NCI-H69 (cell line): Measurements from ENCODE around the gene CHKB.
"Not testable (repeated sequence)": the region's sequence is repeated elsewhere in the genome, so short reads cannot be mapped to it uniquely, and the experiment has no call there.

ENCODE experiments used
- DNase-seq: peaks from one replicate; lab custom pipeline; 2025; lab: John Stamatoyannopoulos, UW

Gene CHKB, protein sequence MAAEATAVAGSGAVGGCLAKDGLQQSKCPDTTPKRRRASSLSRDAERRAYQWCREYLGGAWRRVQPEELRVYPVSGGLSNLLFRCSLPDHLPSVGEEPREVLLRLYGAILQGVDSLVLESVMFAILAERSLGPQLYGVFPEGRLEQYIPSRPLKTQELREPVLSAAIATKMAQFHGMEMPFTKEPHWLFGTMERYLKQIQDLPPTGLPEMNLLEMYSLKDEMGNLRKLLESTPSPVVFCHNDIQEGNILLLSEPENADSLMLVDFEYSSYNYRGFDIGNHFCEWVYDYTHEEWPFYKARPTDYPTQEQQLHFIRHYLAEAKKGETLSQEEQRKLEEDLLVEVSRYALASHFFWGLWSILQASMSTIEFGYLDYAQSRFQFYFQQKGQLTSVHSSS

DNA sequence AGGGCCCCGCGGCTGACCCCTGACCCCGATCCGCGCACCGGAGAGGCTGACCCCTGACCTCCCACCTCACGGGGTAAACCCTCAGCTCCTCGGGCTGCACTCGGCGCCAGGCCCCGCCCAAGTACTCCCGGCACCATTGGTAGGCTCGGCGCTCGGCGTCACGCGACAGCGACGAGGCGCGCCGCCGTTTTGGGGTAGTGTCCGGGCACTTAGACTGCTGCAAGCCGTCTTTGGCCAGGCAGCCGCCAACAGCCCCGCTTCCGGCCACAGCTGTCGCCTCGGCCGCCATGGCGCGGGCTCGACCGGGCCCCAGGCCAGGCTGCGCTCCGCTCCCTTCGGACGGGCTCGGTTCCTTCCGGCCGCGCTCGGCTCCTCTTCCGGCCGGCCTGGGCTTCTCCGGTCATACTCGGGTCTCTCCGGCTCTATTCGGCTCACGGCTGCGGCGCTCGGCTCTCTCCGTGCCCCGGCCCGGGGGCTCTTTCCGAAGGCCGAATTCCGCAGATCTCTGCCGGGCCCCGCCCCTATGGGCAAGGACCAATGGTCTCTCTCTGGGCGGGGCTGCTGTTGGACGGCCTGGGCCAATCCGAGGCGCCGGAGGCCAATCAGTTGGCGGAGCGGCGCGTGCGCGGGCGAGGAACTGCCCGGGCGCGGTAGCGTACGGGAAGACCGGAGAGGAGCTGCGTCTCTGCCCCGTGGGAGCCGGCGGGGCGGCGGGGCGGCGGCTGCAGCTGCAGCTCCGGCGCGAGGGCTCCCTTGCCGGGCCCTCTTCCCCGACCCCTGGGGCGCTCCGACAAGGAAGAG lies at the start of gene CHKB:
TSS of gene CHKB (minus strand) at position 357 of the 801 bp plus-strand sequence. CDS start at position 289, 68 bp downstream.
- peak; percentile 99 for DNase-seq

DNA sequence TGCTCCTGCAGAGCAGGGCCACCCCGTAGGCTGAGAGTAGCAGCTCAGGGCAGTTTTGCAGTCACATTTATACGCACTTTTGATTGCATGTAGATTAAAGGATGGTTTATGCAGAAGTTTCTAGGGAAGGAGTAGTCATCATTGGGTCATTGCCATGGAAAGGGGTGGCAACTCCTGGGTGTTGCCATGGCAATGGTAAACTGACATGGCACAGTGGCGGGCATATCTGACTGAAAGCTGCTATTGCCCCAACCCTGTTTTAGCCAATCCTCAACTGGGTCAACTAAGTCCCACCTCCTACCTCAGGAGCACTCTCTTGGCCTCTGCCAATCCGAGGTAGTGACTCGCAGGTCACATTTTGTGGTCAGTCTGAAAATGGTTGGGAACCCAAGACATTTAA lies 47.7 kb upstream of the CHKB start:
- no peak for DNase-seq

DNA sequence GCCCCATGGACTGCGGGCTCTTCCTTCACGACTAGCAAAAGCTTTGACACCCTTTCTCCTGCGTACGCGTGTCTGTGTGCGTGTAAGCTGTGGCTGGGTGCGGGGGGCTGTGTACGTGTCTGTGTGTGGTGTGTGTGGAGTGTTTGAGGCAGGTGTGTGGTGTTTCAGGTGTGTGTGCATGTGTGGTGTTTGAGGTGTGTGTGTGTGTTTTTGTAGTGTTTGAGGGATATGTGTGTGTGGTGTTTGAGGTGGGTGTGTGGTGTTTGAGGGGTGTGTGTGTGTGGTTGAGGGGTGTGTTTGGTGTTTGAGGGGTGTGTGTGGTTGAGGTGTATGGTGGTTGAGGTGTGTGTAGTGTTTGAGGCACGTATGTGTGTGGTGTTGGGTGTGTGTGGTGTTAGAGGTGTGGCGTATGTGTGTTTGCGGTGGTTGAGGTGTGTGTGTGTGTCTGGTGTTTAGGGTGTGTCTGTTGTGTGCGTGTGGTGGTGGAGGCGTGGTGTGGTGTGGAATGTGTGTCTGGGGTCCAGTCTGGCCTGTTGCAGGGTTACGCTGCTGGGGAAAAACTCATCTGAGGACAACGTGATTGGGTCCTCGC lies 46.0 kb upstream of the CHKB start:
- no peak for DNase-seq

DNA sequence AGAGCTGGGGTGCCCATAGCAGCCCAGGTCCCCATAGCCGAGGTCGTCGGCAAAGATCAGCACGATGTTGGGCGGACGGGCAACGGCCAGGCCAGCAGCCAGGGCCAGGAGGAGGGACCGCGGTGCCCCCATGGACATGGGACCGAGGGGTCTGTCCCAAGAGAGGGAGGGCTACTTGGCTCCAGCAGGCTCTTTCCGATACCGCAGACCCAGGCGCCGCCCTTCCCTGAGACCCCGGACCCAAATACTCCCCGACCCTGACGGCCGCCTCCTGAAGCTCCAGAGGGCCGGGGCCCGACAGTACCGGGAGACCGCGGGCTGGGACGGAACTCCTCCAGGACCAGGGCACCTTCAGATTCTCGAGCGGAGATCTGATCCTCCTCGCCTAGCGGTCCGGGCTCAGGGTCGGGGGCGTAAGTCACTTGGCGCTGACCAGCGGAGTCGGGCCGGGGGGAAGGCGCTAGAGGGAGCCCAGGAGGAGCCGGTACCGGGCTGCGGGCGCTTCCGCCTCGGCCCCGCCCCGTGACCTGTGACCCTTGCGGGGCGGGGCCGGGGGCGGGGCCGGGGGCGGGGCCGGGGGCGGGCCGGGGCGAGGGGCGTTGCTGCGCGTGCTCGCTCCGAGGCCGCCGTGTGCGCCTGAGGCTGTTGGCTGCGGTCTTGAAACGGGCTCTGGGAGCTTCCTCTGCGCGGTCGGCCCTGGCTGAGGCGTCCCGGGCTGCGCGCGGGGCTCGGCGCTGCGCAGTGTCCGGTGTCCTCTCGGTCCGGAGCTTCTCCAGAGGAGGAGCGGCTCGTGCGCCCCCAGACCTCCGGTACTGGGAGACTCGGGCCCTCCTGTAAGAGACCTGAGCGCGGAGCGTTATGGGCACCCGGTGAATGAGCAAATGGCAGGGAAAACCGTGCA lies 45.2 kb upstream of the CHKB start, which contains the start of gene ARSA:
TSS of gene ARSA (minus strand) at position 511 of the 901 bp plus-strand sequence. CDS start at position 138, 373 bp downstream.
- peak; percentile 89 for DNase-seq

DNA sequence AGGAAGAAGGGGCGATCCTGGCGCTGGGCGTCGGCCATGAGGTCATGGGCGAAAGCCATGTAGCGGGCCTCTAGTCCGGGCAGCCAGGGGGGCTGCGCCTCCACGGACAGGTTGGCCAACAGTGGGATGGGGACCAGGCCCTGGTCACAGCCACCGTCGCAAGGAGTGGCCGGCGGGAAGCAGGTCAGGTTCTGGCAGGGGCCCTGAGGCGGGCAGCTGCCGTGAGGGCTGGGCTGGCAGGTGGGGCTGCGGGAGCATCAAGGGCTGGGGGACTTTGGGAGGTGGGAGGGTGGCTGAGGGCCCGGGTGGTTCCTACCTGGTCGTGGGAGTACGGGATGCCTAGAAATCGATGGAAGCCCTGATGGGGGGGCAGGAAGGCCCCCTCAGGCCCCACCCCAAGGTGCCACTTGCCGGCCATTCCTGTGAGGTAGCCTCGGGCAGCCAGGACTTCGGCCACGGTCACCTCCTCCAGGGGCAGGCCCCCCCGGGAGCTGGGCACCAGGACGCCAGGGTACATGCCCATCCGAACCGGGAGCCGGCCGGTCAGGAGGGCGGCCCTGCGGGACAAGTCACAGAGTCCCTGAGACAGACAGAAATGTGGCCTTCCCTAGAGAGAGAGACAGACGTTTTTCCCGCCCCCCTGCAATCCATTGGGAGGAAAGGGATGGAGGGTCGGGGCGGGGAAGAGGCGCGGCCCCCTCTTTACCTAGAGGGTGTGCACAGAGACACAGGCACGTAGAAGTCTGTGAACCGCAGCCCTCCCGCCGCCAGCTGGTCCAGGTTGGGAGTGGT lies 44.4 kb upstream of the CHKB start:
- peak; percentile 34 for DNase-seq

DNA sequence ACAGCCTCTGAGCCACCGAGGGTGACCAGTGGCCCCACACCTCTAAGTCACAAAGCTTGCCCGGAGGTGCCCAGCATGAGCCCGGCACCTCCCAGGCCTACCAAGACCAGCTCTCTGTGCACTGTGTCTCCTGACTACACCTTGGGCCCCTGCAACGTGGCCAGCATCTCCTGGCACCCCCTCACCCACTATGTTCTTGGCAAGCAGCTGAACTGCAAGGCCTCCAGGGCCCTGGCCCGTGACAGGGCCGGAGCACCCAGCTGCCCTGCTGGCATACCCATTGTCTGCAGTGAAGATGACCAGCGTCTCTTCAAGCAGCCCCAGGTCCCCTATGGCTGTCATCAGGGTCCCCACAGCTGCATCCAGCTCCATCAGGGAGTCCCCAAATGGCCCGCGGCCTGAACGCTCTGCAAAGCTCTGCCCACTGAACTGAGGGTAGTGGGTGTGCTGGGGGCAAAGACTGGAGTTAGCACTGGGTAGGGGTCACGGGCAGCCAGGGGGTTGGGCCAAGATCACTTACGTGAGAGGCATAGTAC lies 43.7 kb upstream of the CHKB start:
- DNase-seq: no peak

DNA sequence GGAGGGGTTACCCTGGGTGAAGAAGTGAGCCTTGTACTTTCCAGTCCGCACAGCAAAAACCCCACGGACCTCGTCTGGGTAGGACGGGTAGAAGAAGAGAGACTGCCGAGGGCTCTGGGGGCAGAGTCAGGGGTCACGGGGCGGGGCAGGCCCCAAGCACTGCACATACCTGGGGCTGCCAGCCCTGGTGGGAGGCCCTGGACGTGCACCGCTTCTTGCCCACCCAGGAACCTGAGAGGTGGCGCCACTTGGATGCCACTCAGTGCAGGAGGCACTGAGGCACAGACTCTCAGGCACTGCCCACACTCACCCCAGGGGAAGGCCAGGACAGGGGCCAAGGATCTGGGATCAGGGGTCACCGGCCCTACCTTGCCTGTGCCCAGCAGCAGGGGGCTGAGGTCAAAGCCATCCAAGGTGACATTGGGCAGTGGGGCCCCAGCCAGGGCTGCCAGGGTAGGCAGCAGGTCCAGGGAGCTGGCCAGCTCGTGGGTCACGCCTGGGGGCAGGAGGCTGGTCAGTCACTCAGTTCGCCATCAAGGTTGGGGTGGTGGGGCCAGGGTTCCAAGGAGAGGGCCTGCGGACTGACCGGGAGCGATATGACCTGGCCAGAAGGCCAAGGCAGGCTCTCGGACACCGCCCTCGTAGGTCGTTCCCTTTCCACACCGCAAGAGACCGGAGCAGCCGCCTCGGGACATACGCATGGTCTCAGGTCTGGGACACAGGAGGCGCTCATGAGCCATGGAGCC lies 43.1 kb upstream of the CHKB start:
- no peak for DNase-seq

DNA sequence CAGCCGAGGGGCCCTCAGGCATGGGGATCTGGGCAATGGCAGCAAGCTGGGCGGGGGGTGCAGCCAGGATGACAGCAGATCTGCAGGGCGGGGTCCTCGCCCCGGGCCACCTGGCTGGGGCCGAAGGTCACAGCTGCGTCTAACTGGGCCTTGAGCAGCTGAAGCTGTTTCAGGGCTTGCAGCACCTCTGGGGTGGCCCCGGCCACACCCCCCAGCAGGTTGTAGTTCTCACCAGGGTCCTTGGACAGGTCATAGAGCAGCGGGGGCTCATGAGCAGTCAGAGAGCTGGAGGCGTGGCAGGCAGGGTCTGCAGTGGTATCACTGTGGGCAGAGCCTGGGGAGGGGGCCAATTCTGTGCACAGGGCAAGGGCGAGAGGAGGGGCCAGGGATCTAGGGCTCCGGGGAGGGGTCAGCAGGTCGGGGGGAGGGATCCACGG lies 42.5 kb upstream of the CHKB start:
- DNase-seq: peak; percentile 24

DNA sequence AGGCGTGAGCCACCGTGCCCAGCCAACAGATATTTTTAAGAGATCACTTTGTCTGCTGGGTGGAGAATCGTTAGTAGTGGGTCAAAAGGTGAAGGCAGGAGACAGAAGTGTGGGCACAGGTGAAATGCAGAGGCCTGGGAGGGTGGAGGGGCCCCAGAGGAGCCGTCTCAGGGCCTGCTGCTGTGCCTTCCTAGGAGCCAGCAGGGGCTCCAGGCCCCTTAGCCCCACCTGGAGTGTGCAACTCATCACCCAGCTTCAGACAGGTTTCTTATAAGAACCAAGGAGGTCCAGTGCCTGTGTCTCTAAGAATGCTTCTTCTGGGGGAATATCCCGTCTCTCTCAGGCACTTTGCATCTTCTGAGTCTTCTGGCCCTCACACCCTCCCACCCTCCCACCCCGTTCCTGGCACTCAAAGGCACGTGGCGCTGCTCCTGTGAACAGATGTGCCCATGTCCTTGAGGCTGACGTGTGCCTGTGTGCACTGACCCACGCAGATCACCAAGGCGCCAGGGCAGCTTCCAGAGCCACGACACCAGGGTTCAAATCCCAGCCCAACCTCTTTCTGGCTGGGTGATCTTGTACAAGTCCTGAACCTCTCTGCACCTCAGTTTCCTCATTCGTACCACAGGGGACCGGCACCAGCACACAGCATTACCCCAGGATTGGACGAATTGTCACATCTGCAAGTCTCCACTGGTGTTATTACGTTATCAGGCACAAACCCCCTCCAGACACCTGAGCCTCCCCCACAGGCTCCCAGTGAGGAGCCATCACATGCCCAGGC lies 41.9 kb upstream of the CHKB start:
- peak; percentile 48 for DNase-seq

DNA sequence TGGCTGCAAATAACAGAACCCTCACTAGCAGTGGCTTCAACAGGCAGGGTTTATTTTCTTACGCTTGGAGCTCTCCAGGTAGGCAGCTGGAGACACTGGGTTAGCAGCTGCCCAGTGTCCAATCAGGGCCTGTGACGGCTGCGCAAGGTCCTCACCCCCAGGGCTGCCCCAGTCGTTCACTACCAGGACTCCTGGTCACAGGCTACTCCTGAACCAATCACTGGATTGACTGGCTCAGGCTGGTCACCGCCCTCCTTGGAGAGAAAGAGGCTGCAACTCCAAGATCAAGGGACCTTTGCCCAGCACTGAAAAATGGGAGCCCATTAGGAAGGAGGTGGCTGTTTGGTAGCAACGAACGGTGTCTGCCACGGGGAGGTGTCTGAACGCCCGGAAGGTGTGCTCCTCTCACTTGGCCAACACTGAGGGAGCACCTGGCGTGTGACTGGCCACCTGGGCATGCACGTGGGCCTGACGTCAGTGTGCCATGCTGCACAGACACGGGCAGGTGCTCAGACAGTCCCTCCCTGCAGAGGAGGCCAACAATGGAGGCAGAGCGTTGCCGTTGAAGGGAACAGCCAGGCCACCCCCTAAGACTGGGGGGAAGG lies 40.2 kb upstream of the CHKB start:
- DNase-seq: peak; percentile 93

DNA sequence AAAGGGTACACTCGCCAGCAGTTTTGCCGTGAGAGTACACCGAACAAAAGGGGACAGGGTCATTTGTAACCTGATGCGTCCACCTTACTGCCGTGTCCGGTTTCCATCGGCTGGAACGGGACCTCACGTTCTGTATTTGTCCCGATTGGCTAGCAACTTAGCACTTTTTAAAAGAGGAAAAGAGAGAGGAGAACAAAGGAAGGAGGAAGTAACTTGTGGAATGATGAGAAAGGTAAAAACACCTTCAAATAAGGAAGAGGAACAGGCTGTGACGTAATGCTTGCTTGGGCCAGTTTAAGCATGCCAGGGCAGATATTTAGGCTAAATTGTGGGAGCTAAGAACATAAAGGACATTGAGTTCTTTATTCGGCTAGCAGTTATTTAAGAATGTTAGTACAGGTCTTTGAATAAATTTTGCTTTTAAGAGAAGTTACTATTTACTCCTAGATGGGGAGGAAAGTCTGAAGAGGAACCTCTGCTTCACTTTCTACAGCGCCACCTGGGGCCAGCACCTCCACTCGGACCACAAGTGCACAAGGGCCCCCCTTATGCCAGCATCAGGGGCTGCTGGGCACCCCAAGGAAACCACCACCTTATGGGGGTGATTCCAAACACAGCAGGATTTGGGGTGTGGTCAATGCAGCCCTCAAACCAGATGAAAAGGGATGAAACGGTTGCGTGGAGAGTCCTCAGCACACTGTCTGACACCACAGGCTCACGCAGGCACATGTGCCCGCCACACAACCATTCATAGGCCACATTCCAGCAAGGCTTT lies 39.5 kb upstream of the CHKB start:
- peak; percentile 47 for DNase-seq

DNA sequence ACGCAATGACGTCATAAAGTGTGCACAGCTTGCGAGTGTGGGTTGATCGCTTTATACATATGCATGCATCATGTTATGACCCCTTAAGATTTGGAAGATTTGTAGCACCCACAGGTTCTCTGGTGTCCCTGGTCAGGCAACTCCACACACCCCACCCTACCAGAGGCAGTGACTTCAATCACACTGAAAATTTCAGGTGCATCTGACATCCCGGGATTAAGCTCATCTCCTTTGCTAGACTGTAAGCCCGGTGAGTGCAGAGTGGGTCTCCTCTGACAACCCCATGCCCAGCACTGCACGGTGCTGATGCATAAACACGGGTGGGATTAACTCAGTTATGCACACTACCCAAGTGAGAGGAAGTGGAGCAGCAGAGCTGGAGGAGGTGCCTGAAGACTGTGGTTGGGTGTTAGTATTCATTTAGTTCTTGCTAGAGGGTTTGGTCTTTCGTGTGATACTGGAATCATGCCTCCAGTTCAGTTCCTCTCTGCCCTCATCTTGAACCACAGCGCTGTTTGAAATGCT lies 38.8 kb upstream of the CHKB start:
- DNase-seq: peak; percentile 51

DNA sequence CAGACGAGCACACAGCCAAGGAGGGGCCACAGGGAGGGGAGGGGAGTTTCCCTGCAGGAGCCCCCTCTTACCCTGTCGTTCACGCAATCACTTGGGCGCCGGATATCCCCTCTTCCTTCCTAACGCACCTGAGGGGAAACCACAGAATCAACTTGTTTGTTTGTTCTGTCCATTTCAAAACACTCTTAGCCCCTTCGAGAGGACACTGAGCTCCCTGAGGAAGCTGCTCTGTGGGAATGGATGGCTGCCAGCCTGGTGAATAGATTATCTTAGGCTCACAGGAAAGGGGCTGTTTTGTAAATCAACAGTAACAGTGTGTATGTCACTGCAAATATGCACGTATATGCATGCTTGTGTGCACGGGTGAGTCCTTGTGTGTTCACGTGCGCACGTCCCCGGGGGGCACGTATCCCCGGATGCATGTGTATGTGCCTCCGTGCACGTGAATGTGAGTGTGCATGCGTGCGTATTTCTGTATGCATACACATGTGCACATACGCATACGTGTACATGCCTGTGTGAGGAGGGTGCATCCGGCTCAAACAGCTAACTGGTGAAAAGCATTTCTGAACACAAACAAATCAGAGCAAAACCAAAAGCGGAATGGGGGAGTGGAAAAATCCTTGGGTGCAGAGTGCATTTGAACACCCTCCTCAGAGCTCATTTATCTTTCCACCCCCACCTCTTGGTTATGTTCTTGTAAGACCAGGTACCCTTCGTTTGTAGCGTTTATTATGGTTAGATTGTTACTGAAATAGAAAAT lies 38.1 kb upstream of the CHKB start:
- peak; percentile 76 for DNase-seq

DNA sequence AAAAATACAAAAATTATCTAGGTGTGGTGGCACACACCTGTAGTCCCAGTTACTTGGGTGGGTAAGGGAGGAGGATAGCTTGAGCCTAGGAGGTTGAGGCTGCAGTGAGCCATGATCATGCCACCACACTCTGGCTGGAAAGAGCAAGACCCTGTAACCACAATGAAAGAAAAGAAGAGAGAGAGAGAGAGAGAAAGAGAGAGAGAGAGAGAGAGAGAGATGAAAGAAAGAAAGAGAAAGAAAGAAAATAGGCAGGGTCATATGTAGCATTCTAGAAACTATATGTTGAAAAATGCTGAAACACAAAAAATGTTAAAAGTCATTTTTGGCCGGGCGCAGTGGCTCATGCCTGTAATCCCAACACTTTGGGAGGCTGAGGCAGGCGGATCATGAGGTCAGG lies 31.6 kb upstream of the CHKB start:
- DNase-seq: not testable (repeated sequence)

DNA sequence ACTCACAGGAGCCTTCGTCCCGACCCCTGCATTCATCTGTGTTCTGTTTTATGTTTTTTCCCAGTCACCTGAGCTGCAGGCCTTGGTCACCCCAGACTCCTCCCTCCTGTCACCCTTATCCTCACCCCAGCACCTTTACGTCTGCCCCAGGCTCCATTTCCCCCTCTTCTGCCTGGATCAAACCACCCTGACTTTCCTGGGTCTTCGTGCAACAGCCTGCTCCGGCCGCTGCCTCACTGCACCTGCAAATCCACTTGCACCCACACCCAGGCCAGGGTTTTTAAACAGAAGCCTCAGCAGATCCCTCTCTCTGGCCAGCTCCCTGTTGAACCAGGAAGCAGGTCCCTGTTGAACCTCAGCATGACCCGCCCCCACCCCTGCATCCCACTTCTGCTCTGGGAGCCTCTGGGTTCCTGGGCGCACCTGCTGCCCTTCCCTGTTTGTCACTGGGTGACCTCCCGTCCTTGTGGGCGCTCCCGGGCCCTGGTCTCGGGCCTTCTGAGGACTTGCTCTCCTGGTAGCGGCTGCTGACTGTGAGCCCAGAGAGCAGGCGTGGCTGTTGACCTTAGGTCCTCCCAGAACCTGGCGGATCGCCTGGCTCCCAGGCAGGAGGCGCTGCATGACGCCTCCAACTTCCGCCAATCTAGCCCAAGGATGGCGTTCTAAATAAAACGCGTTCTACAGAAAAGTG lies 30.8 kb upstream of the CHKB start:
- DNase-seq: peak; percentile 81
